ENCODE results near the gene MYL12A.

MYL12A gene

GRCh38 chr18:3225588-3225987 is 22.0 kb upstream of the MYL12A start:
- DNase-seq: no peak

DNA sequence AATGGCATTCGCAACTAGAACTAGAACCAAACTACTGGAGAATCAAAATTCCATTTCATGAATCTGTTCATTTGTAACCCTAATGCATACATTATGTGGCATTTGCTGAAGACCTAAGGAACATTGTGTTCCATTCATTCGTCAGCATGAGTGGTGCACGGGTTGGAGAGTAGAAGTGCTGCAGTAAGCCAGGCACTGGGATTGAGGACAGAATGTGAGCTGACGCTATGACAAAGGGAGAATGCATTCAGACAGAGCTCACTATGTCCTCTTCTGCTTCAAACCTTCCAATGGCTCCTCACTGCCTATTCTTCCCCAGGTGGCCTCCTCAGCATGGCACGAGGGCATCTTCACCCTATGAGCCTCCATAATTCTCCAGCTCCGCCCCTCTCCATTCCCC is 21.6 kb upstream of the MYL12A start:
- no peak for DNase-seq

DNA sequence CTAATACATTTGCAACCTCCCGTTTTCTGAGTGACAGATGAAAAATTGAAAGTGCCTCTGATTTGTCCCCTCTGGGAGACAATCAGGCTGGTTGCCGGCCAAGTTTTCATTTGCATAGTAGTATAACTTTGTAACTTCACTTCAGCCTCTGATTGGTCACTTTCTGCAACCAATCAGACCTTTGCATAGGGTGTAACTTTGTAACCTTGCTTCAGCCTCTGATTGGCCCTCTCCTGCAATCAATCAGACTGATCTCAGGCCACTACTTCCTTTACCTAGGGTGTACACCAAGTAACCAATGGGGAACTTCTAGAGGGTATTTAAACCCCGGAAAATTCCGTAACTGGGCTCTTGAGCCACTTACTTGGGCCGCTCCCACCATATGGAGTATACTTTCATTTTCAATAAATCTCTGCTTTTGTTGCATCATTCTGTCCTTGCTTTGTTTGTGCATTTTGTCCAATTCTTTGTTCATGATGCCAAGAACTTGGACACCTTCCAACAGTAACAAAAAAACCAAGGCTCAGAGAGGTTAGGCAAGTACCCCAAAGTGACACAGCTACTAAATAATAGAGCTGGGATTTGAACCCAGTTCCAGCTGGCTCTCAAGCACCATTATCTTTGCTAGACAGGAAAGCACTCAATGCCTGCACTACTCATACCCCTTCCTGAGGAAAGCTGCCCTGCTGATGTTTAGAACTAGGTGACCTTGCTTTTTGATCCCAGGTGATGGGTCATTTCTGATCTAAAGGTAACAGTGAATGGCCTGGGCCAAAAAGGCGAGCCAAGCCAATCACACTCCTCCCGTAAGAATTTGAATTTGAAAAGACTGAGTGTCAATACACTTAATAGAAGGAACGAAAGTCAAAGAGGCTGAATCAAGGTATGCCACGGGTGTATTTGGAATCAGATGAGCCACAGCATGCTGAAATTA is 16.9 kb upstream of the MYL12A start:
- DNase-seq: no peak

- DNase-seq: no peak
Observed at GRCh38 chr18:3233004-3233403, 14.6 kb upstream of the MYL12A start.

- DNase-seq: no peak
Observed at GRCh38 chr18:3233433-3234168, 14.0 kb upstream of the MYL12A start.

DNA sequence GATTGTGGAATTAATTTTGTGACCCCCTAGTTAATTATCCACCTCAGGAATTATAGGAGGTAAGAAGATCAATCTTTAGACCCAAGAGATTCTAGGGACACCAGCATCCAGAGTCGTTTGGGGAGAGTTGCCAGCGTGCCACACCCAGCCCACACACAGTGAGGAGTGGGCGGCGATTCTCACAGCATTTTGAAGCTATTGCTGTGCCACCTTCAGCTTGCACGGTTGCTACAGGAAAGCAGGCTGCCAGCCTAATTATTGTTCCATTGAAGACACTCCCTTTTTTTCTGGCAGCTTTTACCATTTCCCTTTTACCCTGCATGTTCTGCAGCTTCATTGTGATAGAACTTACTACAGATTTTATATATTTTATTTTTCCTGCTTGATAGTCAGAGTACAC is 13.1 kb upstream of the MYL12A start:
- DNase-seq: no peak

DNA sequence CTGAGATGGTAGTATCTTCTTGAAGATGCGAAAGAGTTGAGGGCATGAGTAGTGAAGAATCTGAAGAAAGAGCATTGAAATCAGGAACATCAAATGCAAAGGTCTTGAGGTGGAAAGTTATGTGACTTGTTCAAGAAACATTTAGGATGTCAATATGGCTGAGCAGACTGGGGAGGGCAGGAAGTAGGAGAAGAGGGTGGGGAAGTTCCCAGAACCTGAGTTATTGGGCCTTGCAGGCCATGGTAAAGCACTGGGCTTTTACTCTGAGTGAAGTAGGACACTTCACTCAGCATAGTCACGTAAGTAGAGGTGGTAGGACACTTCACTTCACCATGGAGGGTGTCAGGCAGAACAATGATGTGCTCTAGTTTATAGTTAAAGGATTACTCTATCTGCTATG is 11.8 kb upstream of the MYL12A start:
- no peak for DNase-seq

DNA sequence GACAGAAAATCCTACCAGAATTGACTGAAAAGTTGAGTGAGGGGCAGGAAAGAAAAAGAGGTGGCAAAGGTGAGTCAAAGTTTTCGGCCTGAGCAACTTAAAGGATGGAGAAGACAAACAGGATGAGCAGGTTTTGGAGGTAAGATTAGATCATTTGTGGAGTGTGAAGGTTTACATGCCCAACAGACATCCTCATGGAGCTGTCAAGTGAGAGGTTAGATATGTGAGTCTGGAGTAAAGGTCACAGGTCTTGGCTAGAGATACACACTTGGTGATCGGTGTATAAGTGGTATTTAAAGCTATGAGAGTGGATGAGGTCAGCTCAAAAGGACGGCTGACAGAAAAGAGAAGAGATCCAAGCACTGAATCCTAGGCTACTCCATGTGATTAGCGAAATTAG is 11.1 kb upstream of the MYL12A start:
- no peak for DNase-seq

- no peak for DNase-seq
Observed at GRCh38 chr18:3238742-3239141, 8.9 kb upstream of the MYL12A start.

- DNase-seq: no peak
Observed at GRCh38 chr18:3245185-3245564, 2.4 kb upstream of the MYL12A start.

GRCh38 chr18:3245853-3246634 is 1.6 kb upstream of the MYL12A start:
- DNase-seq: peak; percentile 76

DNA sequence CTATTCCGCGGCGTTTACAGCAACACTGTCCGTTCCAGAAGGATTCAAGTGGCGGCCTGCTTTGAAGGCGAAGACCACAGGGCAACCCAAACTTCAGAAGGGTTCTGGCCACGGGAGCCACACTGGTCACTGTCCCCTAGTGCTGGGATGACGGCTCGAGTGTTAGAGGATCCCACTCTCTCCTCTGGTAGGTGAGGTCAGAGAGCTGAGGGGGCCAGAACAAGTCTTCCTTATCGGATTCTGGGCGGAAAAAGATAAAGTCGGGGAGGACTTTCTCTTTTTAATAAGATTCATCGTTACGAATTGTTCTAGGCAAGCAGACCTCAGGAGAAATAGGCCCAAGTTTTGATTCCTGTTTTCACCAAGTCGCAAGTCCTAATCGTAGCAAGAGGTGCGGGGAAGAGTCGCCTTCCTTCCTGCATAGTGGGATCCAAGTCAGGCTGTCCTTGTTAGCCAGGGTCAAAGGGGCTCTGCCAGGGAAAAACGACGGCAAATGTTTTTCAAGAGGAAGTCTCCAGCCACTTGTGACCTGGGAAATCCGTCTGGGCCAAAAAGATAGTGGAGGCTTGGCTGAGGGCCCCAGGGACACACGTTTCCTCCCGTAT is 864 bp upstream of the MYL12A start:
- no peak for DNase-seq

DNA sequence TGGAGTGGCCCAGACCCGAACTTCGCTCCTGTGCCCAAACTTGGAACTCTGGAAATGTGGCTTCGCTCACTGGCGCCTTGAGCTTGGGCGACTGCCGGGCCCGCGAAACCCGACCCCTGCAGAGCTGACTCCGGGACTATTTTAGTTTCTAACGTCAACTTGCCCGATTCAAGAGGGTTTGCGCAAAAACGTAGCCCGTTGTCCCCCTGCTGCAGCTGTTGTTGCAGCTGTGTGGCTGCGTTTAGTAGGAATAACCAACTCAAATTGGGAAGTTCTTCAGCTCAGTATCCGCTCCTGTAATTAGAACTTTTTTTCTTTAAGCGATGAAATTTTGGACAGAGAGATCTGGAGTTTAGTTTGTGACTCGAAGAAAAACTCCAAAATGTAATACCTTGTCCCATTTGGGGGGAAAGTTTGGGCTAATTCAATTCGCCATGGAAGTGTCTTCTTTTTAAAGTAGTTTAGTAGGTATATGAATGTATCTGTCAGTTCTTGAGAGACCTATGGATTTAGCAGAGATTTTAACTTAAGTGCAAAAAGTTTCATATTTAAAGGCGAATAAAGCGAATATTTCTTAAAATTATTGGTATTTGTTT is 559 bp downstream of the MYL12A start:
- no peak for DNase-seq

DNA sequence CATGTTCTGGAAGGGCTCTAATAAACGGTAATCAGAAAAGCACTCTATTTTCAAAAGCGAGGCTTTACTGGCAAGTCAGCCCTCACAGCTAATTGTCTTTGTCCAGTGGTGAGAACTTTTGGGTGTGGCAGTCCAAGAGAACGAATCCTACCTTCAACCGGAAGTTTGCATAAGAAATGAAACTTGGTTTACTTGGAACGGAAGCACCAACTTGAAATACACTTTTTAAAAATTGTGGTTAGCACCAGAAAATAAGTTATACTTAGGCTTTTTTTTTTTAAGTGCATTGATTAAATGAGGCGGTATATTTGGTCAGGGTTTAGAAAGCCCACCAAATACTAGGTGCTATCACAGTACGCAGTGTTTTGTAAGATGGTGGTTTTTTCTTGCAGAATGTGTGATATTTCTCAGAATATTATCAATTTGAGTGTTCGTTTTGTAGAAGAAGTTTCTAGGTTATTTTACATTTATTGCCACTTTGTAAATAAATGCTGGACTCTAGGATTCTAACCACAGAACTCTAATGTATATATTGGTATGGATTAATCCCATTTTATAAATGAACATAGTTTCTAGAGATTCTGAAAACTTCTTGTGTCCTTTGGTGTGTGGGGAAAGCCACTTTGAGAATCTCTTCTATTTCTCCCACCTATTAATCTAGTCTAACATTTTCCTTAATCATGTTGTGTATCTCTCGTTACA is 1.2 kb downstream of the MYL12A start:
- no peak for DNase-seq

DNA sequence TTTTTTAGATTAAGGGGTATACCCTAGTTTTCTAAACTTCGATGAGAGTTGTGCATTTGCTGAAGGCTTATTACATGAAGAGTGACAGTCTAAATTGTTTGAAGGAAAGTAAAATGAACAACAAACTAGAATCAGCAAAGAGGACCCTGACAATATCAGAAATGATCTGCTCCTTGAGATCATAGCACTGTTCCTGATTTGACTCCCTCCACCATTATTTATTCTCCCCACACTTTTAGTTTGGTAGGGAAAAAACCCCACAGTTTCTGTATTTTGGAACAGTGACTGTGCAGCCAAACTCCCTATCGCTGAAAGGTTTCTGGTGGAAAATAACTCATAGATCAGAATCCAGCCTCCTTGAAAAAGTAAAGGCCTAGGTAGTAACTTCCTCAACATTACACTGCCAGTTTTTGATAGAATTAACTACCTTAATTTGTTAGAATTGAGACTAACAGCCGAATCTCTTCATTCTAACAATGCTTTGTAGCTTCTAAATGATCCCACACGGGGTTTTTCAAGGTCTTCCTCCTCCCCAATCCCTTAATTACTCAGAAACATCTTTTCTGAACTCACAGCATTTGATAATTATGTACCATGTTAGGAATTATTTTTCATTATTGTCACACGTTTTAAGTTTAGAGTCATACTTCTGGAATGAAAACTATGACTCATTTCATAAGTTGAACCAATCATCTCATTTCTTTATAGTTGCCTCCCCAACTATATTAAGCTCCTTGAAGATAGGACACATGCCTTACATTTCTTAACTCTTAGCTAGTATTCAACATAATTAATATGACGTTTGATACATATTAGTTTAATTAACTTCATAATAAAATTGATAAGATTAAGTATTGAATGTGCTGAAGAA is 2.9 kb downstream of the MYL12A start:
- DNase-seq: no peak

GRCh38 chr18:3251249-3251962 is 3.8 kb downstream of the MYL12A start:
- DNase-seq: no peak

GRCh38 chr18:3251963-3252277 is 4.3 kb downstream of the MYL12A start:
- DNase-seq: no peak

DNA sequence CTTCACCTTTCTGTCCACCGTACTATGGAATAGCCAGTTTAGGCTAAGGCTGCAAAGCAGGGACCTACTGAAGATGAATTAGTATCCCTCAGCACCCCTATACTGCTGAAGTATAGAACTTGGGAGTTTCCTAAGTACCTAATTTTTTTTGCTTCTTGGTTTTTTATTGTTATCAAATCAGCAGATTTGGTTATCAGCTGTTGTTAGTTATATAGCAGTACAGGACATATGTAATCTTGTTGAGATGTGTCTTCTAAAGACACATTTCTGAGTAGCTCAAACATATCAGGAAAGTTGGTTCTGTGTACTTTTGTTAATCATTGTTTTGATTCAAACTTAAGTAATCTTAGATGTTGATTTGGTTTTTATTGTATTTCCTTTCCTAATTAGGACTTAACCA is 5.2 kb downstream of the MYL12A start:
- no peak for DNase-seq

- DNase-seq: no peak
Observed at GRCh38 chr18:3254725-3255124, 7.1 kb downstream of the MYL12A start.

DNA sequence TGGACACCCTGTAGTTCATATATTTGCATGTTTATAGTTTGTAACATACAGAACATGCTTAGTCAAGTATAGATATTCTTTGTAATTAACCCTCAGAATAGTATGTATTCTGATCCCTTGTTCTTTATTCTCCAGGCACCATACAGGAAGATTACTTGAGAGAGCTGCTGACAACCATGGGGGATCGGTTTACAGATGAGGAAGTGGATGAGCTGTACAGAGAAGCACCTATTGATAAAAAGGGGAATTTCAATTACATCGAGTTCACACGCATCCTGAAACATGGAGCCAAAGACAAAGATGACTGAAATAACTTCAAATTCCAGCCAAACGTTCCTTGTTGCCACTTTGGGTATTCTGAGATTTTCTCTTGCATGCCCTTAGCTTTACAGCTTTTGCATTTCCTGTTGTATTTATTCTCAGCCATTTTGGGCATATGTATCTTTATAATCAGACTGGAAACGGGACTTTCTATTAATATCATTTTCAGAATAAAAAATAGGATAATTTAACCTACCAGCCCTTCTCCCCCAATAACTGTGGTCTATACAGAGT is 8.1 kb downstream of the MYL12A start:
- no peak for DNase-seq

Measured in SHP77 treated with DMSO at 0.1 percent for 48 hours (cell line).